Stimulated activated CD4-positive, alpha-beta T cell treated with anti-CD3 and anti-CD28 coated beads, Interleukin-2, amount 100 ng/mL, for 48 hours (primary cell): ENCODE results near the gene SPTBN5.

Source experiments
- DNase-seq, 2 donors: peaks; one replicate each; pipeline ENCODE4 v3.0.0-alpha.2; 2020

Gene SPTBN5

DNA sequence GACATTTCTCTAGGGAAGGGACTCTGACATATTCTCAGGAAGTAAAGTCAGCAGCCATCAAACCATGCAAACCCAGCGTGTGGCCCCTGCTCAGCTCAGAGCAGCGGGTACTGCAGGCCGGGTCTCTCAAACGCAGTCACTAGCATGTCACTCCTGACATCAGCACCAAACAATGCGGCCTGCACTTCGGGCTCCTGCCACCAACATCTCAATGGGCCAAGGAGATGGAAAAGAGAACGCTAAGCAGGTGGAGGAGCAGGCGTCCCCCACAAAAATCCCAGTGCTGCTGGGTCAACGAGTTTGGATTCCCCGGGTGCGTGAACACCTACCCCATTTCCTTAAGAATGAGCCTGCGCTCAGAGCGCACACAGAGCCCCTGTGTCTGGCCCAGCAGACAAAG, 9.9 kb upstream of the SPTBN5 start:
- DNase-seq, result no peak

DNA sequence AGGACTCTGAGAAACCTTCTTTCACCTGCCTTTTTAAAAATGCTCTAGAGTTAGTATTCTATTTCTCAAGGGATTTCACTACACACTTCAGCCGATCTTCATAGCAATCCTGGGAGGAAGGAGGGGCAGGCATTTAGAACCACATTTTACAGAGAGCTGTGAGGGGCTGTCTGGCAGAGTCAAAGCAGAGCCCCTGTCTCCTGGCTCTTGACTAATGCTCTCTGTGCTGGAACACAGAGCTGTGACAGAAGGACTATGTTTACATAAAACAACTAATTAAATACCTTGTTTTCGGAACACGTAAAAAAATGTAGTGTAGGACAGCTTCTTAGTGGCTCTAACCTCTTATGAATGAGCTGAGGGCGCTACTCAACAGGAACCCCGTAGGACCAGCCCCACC, 7.6 kb upstream of the SPTBN5 start:
- DNase-seq, result no peak

DNA sequence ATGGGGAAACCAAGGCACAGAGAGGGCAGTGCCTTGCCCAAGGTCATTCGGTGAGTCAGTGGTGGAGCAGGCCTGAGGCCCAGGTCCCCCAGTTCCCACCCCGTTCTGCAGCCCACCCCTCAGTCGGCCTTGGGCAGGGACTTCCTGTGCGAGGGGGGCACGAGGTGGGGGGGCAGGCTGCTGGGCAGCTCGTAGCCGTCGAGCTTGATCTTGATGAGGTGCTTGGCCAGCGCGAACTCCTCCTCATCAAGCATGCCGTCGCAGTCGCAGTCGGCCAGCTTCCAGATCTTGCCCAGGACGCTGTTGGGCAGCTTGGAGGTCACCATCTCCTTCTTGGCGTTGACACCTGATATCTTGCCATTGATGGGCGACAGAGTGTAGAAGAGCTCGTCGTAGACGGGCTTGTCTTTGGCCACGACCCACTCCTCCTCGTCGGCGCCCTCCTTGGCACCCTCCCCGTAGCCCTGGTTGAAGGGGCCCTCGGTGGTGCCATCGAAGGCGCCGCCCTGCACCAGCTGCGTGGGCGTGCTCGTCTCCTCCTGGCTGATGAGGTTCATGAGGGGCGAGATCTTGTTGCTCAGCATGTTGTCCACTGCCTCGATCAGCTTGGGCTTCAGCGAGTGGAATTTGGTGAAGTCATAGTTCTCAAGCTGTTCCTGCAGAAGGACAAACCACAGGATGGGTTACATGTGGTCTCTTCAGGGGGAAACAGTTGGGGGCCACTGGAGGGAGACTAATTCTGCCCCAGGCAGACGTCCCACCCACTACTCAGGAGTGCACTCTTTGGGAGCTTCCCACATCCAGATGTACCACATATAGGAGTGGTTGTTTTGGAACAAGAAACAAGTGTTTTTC, 6.9 kb upstream of the SPTBN5 start:
- no peak for DNase-seq

DNA sequence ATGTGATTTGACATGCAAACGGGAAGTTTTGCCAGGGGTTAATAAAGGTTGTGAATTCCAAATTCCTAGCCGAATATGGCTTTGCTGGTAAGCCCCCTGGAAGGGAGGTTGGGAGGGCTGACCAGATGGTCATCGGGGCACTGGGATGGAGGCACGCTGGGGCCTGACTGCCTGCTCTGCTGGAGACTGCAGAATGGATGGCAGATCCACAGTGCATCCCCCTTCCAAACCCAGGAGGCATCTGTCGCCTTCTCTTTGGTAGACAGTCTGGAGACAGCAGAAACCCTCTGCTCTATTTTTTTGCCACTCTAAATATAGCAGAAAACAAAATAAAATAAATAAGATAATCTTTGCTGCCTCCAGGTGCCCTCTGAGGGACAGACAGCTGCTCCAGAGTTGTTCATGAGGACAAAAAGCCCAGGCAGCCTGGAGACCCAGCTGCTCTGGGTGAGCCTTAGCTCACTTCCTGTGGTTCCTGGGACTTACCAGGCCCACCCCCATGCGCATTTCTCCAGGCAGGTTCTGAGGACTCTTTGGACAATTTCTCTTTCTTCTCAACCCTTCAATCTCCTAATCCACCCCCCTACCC, 6.1 kb upstream of the SPTBN5 start:
- no peak for DNase-seq

DNA sequence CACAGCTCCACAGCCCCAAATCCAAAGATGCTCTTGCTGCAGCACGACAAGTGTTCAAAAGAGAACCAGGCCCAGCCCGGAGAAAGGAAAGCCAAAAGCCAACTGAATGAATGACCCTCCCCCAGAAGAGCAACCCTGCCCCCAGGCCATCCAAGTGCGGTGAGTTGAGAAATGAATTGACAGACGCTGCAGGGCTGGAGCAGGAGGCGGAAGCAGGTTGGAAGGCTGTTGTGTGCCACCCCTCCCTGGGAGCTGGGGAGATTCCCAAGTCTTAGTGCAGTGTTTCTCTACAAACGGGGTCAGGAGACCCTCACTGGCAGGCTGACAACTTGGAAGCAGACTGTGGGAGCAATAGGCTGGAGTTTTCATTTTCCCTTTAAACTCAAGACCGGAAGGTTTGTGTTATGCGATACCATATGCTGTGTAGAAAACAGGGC, 3.5 kb upstream of the SPTBN5 start:
- DNase-seq, result no peak

DNA sequence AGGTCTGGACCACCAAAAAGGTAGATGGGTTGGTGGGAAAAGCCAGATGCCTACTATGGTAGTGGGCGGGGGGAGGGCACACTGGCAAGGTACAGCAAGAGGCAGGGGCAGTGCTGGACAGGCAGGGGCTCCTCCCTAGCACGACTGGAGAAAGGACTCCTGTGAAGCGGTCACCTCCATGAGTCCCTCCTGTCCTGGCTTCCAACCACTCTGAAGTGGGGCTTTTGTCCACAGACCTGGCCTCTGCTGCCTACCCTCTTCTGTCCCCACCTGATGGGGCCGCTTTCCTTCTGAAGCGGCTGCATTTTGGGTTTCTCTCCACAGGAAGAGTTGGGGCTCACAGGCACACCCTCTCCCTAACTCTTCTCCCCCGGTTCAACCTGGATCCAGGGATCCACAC, 2.7 kb upstream of the SPTBN5 start:
- DNase-seq, result no peak

DNA sequence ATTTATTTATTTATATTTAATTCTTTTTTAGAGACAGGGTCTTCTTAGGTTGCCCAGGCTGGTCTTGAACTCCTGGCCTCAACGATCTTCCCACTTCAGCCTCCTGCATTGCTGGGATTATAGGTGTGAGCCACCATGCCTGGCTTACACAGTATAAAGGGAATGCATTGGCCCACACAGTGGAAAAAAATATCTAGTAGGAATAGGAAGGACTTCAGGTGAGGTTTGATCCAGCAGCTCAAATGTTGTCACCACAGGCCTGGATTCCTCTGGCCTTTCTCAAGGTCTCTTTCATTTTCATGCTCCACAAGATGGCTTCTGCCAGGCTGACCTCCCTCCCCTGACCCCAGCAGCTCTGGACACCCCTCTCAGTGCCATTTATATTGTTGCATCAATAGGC, 2.1 kb upstream of the SPTBN5 start:
- no peak for DNase-seq

DNA sequence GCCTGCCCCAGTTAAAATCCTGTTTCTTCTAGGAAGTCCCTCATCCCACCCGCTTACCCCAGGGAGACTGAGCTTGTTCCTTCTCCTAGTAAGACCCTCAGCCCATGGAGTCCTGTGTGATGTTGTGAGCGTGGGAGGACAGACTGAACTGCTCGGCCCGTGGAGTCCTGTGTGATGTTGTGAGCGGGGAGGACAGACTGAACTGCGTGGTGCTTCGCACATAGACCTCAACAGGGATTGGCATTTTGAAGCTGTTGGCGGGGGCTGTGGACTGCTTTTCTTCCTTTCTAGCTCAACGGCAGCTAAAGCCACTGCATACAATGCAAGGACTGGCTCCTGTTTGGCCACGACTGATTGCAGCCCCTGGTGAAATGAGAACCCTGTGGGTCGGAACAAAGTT, 1.6 kb upstream of the SPTBN5 start:
- no peak for DNase-seq

DNA sequence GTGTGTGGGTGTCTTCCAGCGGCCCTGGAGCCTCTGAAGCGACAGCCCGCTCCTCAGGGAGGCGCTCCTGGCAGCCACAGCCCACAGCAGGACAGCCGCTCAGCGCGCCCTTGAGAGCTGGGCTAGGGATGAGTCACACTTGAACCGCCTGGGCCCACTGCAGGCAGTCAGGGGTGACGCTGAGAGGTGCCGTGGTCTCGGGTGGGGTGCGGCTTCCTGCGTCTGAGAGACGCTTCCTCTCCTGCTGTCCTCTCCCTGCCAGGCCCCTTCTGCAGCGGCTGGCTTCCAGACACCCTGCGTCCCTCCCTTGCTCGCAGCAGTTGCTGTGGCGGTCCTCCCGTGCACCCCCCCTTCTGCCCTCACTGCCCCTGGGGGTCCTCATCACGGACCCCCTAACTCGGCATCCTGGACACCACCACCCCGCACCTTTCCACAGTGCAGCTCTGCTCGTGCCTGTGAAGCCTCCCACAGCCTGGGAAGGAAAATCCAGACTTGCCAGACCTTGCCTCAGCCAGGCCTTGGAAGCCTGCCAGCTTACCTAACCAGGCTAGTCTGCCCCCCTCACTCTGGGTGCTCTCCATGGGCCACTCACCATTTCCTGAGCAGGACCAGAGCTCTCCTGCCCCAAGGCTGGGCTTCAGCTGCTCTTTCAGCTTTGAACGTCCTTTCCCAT, 1.1 kb upstream of the SPTBN5 start:
- DNase-seq, result peak; percentile 43 to 58

DNA sequence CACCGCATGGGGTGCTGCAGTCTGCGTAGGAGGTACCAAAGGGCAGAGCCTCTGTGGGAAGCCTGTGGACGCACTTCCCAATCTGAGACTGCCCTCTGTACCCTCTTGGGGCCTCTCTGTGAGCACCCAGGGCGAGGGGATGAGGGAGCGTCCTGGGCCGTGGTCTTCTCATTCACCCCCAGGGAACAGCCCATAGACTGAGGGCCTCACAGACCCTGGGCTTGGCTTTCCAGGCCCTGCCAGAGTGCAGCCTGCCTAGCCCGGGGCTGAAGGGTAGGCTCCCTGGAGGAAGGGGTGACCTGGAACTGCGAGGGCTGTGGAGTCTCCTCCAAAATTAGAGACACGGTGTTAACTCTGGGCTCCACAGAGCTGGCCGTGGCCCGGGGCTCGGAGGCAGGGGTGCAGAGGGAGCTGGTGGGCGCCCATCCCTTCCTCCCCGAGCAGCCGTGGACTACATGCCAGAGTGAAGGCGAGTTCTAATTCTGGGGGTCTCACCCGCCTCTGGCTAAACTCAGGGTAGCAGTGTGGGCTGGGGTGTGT, 468 bp upstream of the SPTBN5 start:
- no peak for DNase-seq

DNA sequence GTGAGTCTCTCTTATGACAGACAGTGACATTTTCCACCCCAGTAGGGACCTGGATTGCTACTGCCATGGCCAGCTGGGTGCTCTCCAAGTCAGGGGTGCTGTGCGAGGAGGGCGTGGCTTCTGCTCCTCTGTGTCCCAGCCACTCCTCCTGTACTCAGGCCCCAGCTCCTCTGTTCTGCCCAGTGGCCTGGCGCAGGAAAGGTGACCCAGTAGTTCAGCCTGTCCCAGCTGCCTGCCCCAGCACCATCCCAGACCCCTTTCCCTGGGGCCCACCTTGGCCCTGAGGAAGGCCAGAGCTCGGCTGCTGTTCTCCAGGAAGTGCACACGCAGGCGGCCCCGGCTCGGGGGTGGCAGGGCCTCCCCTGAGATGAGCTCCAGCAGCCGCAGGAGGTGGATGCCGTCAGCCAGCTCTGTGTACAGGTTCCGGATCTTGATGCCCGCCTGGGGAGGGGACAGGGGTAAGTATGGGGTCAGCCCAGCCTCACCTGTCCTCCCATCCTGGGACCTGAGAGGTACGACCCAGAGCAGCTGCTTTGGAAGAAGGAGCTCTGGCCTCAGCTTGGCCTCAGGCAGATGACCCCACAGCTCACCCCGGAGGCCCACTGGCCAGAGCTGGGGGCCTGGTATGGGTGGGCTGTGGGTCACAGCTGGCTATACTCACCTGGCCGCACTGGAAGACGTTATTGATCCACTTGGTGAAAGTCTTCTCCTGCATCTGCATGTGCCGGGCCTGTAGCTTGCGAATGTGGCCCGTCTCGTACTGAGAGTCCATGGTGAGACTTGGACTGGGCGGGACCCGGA, 1.0 kb downstream of the SPTBN5 start:
- no peak for DNase-seq

DNA sequence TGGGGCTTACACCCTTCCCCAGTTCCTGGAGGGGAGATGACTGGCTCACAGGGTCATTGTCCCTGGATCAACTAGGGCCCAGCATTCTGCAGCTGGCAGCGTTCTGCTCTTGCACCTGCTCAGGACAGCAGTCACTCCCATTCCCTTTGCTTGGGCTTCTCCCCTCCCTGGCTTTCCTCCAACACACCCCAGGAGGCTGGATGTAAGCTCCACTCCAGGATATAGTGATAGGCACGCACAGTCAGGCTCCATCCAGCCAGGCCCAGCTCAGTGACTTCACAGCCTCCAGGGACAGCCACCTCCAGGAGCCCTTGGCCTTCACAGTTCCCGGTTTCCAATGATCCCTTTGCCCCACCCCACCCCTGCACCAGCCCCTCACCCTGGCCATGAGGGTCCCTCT, 1.9 kb downstream of the SPTBN5 start:
- no peak for DNase-seq

DNA sequence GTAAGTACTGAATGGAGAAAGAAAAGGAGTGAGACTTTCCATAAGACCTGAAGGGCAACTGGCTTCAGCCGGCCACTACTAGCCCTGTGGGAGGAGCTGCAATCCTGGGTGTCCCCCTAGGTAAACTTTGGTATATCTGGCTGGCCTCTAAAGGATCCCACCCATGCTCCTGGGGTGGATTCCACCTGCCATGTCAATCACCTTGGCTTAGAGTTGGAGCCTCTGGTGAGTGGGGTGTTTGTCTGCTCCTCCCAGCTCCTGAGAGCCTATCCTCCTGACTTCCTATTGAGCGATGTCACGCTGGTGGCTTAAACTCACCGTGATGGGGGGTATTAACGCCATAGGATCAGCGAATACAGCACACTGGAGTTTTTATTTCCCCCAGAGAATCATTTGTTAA, 2.6 kb downstream of the SPTBN5 start:
- no peak for DNase-seq

DNA sequence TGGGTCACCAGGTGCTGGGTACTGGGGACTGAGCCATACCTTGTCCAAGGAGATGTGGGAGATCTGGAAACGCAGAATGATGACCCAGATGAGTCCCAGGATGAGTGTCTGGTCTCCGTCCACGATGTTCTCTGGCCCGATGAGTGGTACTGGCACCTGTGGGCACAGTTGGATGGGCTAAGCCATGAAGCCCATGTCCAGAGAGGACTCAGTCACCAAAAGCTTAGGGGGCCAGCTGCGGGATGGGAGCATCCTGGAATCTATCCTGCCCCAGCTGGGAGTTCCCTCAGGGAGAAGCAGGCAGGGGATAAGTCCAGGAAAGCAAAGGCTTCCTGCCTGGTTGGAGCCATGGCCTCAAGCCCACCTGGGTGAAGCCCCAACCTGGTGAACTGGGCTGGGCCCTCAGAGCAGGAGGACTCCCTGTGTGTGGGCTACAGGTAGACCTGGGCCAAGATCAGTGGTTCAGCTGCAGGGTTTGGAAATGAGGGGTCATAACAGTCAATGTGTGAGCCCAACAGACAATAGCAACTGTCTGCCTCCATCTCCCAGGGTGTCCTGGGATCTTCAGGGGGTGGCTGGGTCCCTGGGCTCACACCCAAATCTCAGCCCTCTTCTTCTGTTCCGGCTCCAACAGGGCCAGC, 3.7 kb downstream of the SPTBN5 start:
- DNase-seq, result no peak

DNA sequence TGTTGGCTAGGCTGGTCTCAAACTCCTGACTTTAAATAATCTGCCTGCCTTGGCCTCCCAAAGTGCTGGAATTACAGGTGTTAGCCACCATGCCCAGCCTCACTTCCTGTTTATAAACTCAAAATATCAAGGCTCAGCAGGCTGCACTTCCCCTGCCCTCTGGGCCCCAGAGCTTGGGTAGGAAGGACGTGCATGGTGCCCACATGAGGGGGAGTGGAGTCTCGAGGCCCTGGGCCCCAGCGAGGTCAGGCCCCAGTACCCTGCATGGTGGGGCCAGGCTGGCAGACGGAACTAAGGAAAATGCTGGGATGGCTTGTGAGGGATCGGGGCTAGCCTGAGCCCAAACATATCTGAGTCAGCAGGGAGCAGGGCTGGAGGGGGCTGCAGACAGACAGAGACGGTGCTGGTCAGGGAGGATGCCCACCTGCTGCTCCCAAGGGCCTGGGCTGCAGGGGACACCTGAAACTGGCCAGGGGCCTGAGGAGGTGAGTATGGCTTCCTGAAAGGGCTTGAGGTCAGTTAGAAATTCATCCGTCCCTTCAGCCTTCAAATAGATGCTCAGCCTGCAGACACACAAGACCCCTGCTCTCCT, 5.1 kb downstream of the SPTBN5 start:
- no peak for DNase-seq

DNA sequence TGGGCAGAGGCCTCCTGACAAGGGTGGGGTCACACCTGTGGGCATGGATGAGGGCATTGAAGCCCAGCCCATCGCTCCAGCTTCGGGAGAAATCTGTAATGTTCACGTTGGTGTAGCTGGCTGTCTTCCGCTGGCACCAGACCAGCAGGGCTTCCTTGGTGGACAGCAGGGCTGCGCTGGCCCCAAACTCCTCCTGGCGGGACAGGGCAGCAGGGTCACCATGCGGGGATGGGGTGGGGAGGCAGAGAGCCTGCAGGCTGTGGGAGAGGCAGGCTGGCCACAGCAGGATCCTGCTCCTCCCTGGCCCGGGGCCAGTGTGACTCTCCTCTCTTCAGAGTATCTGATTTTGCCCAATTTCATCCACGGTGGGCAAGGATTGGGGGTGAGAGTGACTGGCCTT, 6.0 kb downstream of the SPTBN5 start:
- no peak for DNase-seq

DNA sequence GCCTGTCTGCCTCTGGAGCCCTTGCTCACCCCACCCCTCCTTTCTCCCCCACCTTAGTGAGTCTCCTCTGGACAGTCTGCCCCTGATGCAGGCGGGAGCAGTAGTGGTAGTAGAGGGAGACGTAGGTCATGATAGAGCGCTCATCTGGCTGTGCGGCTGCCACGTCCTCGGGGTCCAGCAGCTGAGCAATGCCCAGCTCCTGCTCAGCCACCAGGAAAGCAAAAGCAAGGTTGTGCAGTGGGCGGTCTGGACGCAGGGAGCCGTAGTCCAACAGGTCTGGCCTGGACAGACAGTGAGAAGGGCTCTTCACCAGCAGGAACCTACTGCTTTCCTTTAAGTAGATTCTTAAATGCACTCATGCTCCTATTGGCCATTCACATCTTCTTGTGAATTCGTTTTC, 6.7 kb downstream of the SPTBN5 start:
- no peak for DNase-seq

DNA sequence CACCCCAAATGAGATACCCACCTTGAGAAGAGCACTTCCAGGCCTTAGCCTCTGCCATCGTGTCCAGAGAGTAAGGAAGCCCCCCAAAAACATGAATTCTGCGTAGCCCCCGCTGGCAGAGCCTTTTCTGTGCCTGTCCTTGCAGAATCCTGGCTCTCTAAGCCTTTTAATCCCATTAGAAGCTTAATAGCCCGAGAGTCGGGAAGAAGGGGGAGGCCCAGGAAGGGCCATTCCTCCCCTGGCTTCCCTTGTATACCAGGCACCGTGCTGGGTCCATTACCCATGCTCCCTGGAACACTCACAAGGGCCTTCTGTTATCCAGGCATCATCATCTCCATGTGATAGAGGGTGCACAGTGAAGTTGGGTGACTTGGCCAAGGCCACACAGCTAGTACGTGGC, 7.1 kb downstream of the SPTBN5 start:
- no peak for DNase-seq

DNA sequence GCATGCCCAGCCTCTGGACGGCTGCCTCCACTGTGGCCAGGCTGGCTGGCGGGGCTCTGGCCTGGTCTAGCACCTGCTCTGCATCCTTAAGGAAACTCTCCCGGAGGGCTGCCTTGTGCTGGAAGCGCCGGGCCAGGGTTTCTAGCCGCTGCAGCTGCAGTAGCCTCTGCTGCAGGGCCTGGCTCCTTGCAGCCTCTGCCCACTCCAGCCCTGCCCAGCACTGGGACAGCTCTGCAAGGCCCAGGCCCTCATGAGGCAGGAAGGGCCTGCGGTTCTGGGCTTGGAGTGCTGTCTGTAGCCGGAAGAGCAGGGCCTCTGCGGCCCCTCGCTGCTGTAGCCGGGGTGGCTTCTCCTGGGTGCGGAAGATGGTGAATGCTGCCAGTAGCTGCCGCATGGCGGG, 8.0 kb downstream of the SPTBN5 start:
- DNase-seq, result no peak

DNA sequence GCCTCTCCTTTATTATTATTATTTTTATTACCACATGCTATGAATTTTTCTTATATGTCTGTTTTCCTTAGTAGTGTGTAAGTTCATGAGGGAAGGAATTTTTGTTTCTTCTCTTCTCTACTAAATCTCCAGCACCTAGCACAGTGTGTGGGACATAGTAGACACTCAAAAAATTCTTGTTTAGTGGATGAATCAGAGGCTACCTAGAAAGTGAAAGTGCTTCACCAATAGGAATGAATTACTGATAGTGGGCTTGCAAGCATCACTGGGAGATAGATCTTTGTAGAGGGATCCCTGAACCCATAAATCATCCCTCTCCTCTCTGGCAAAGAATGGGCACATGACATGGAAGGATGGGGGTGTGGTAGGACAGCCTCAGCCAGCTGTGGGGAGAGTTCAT, 8.5 kb downstream of the SPTBN5 start:
- DNase-seq, result no peak

DNA sequence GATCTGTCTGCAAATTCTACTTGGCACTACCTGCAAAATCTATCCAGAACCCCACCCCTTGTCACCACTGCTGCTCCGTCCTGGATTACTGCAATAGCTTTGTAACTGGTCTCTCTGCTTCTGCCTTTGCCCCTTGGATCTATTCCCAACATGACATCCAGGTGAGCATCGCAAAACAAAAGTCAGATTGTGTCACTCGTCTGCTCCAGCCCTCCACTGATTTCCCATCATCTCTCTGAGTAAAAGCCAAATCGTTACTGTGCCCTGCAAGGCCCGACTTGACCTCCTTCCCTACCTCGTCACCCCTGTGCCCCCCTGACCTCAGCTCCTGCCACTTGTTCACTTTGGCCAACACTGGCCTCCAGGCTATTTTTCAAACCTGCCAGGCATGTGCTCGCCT, 9.4 kb downstream of the SPTBN5 start:
- no peak for DNase-seq

DNA sequence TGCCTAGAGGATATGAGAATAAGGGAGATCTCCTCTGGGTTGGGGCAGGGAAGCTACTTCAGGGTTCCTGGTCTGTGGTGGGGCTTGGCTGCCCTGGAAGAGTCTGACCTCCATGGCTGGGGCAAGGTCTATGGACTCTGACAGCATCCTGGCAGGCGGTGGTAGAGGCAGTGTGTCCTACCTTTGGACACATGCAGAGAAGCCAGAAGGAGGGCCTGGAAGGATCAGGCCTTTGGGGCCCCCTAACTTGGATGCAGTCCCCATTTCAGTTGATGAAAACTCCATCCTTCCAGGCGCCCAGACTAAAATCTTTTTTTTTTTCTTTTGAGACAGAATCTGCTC, 10.4 kb downstream of the SPTBN5 start:
- no peak for DNase-seq
